ENCODE data around the gene CPA3. TPM values are rescaled to one million over a fixed set of nuclear protein-coding genes. Genes with fewer than 3 reads are reported as not detected.

The CPA3 gene
- total and polyA plus RNA-seq, 2 donors (not counting 1 experiment from before 2014, with no cell fraction given): not detected

Other genes with a start within 250 kb of the CPA3 start
- gene AGTR1, start 167.4 kb upstream of the CPA3 start, total RNA-seq: not detected in 2 replicates
- not detected in 2 replicates for gene AGTR1, start 167.4 kb upstream of the CPA3 start, polyA plus RNA-seq
- gene CPB1, start 37.5 kb upstream of the CPA3 start, total RNA-seq: not detected in 2 replicates
- gene CPB1, start 37.5 kb upstream of the CPA3 start, polyA plus RNA-seq: not detected in 2 replicates
- 16.3 and 20.4 TPM in 2 replicates for gene GYG1, start 126.2 kb downstream of the CPA3 start, total RNA-seq
- 9.5 and 10.8 TPM in 2 replicates for gene GYG1, start 126.2 kb downstream of the CPA3 start, polyA plus RNA-seq
- 19.1 and 22.9 TPM in 2 replicates for gene HLTF, start 221.2 kb downstream of the CPA3 start, total RNA-seq
- 3.3 and 7.9 TPM in 2 replicates for gene HLTF, start 221.2 kb downstream of the CPA3 start, polyA plus RNA-seq